ENCODE measurements around the gene TXNDC17.

DNA sequence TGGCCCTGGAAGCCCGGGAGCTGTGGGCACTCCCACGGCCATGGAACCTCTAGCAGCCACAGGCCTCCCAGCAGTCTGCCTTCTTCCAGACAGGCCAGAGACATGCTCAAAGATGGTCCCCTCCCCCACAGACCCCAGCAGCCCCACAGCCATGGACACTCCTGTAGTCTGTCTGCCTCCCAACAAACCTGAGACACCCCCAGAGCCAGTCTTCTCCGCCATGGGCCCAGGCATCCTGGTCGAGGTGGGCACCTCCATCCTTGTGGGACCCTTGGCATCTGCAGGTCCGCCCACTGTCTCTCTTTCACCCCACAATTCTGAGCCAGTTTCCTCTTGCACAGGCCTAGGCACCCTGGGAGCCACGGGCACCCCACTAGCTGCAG lies 3.4 kb upstream of the TXNDC17 start:
- TF ChIP-seq, protein P1, sequence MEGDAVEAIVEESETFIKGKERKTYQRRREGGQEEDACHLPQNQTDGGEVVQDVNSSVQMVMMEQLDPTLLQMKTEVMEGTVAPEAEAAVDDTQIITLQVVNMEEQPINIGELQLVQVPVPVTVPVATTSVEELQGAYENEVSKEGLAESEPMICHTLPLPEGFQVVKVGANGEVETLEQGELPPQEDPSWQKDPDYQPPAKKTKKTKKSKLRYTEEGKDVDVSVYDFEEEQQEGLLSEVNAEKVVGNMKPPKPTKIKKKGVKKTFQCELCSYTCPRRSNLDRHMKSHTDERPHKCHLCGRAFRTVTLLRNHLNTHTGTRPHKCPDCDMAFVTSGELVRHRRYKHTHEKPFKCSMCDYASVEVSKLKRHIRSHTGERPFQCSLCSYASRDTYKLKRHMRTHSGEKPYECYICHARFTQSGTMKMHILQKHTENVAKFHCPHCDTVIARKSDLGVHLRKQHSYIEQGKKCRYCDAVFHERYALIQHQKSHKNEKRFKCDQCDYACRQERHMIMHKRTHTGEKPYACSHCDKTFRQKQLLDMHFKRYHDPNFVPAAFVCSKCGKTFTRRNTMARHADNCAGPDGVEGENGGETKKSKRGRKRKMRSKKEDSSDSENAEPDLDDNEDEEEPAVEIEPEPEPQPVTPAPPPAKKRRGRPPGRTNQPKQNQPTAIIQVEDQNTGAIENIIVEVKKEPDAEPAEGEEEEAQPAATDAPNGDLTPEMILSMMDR (IDR thresholded peaks at IDR 0.05), result no peak
- TF ChIP-seq POLR2AphosphoS5 (IDR thresholded peaks at IDR 0.05), result no peak
- no peak for TF ChIP-seq POLR2A (IDR thresholded peaks at IDR 0.05; ENCODE audit: low read depth)
